HG02884 (cell line): Measurements from ENCODE around the gene DISC1.
"Not testable (repeated sequence)": the region's sequence is repeated elsewhere in the genome, so short reads cannot be mapped to it uniquely, and the experiment has no call there.

ENCODE experiments used
- ATAC-seq: cut with Tn5 transposase; IDR thresholded peaks from one replicate; pipeline ENCODE4 v1.9.1; 2021; ENCODE audit warnings: mild to moderate bottlenecking, moderate library complexity; ENCODE audit not compliant: unreplicated experiment

Gene DISC1

GRCh38 chr1:231871878-231872277, 245.3 kb downstream of the DISC1 start:
- ATAC-seq, result no peak

GRCh38 chr1:231872461-231872910, 245.9 kb downstream of the DISC1 start:
- no peak for ATAC-seq

- no peak for ATAC-seq
Observed at GRCh38 chr1:231878737-231879136, 252.1 kb downstream of the DISC1 start.

GRCh38 chr1:231879296-231879695, 252.7 kb downstream of the DISC1 start:
- ATAC-seq, result no peak

GRCh38 chr1:231882333-231882732, 255.7 kb downstream of the DISC1 start:
- no peak for ATAC-seq

- ATAC-seq, result no peak
Observed at GRCh38 chr1:231882790-231883189, 256.2 kb downstream of the DISC1 start.

GRCh38 chr1:231883382-231883781, 256.8 kb downstream of the DISC1 start:
- no peak for ATAC-seq

GRCh38 chr1:231885209-231885854, 258.7 kb downstream of the DISC1 start:
- no peak for ATAC-seq

- ATAC-seq, result no peak
Observed at GRCh38 chr1:231887166-231887565, 260.6 kb downstream of the DISC1 start.

GRCh38 chr1:231887866-231888265, 261.3 kb downstream of the DISC1 start:
- no peak for ATAC-seq

- ATAC-seq, result no peak
Observed at GRCh38 chr1:231890791-231891190, 264.2 kb downstream of the DISC1 start.

- ATAC-seq, result no peak
Observed at GRCh38 chr1:231893400-231894102, 267.0 kb downstream of the DISC1 start.

GRCh38 chr1:231896806-231897205, 270.2 kb downstream of the DISC1 start:
- ATAC-seq, result no peak

- ATAC-seq, result no peak
Observed at GRCh38 chr1:231899046-231899445, 272.5 kb downstream of the DISC1 start.

GRCh38 chr1:231899713-231900435, 273.3 kb downstream of the DISC1 start:
- ATAC-seq, result no peak

- no peak for ATAC-seq
Observed at GRCh38 chr1:231903586-231904081, 277.0 kb downstream of the DISC1 start.

GRCh38 chr1:231907310-231907709, 280.7 kb downstream of the DISC1 start:
- ATAC-seq, result not testable (repeated sequence)

- no peak for ATAC-seq
Observed at GRCh38 chr1:231913493-231913892, 286.9 kb downstream of the DISC1 start.

GRCh38 chr1:231918239-231919015, 291.8 kb downstream of the DISC1 start:
- peak; percentile 53 for ATAC-seq

GRCh38 chr1:231919239-231919885, 292.8 kb downstream of the DISC1 start:
- no peak for ATAC-seq
